Suppressor macrophage treated with lipopolysaccharide for 1 hour (primary cell): ENCODE measurements around the gene PTPRK.

Source experiments
- DNase-seq, 3 donors: peaks; one replicate each; pipeline ENCODE4 v3.0.0-alpha.2; 2020 to 2022

PTPRK gene

DNA sequence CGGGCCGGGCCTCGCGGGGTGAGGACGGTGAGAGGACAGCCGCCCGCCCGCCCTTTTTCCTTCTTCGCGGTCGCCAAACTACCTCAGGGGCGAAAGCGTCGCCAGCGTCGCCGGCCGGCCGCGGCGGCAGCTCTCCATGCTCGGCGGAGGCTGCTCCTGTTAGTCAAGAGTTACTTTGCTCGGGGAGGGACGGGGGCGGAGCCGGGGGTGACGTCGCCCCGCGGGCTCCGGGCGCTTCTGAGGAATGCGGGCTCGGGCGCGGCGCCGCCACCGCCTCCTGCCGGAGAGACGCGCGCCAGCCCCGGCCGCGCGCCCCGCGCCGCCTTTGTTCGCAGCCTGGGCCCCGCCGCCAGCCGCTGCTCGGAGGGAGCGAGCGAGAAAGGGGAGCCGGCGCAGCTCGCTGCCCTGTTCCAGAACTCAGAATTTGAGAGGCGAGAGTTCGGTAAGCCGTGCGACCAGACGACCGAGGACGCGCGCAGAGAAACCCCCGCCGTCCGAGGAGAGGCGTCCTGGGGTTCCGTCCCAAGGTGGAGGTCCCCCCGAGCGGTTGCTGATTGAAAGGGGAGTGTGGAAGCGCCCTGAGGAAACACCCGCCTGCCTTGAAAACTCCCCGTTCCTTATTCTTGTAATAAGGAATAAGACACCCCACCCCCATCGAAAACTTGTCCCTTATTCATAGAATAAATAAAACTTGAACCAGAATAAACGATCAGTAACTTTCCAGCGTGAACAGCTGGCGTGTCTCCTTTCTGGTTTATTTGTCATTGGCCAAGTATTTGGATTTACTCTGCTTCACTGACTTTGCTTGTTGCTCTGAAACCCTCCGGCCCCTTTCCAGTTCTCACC, at the start of gene PTPRK:
PTPRK (minus strand) TSS at position 164 of the 846 bp plus-strand sequence. CDS start 241 bp downstream, outside the sequence.
- DNase-seq, result peak; percentile 78 to 92 (median 82)

DNA sequence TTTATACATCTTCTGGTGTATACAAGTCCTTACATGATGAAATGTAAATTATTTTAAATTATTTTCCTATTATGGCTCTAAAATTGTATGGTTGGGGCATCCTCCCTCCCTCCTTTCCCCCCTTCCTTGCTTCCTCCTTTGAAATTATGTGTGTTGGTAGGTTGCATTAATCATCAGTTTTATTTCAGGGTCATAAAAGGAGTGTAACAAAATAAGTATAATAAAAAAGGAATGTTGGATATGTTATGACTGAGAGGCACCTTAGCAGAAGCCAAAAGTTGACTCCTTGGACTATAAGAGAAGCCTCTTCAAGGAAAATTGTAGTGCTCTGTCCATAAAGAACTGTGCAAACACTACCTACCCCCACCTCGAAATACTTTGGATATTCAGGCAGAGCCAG, 46.6 kb upstream of the PTPRK start:
- DNase-seq, result no peak

DNA sequence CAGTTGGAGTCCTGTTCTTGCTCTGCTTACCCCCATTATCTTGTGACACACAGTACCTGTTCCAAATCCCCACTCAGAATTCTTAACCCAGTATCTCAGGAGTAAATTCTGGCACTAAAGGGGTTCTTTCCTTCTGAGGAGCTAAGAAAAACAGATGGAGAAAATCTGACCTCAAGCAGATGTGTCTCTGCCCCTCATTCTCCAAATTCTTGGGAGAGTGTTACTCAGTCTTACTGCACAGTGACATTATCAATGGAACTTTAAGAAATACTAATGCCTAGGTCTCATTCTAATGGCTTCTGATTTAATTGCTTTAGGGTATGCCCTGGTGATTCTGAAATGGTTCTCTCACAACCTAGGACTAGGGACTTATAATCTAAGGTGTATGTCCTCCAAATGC, 40.6 kb upstream of the PTPRK start:
- DNase-seq, result no peak

DNA sequence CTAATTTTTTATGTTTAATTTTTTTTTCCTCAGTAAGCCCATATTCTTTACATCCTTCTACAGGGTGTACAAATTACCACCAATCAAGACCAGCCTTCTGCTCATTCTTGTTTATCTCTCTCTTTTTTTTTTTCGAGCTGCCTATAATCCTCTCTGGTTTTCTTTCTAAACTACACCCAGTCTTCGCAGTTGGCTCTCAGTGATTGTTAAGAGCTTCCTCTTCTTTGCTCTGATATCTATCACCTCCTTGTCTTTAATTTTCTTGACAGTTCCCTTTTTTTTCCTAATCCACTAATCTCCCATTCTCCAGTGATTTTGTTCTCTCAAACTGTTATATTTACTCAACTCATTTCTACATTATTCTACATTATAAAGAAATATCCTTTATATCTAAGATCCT, 38.5 kb upstream of the PTPRK start:
- no peak for DNase-seq

DNA sequence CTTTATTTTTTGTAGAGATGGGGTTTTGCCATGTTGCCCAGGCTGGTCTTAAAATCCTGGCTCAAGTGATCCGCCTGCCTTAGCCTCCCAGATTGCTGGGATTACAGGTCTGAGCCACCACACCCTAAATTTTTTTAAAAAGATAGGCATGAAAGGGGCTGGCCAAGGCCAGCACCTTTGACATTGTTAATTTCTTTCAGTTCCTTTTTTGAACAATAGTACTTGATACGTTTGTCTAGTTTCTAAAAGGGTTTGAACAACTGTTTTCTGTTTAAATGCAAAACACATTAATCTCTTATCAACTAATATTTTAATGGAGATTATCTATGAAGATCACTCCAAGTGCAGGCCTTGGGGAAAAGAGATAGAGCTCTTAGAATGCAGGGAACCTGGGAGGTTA, 37.6 kb upstream of the PTPRK start:
- DNase-seq, result no peak

DNA sequence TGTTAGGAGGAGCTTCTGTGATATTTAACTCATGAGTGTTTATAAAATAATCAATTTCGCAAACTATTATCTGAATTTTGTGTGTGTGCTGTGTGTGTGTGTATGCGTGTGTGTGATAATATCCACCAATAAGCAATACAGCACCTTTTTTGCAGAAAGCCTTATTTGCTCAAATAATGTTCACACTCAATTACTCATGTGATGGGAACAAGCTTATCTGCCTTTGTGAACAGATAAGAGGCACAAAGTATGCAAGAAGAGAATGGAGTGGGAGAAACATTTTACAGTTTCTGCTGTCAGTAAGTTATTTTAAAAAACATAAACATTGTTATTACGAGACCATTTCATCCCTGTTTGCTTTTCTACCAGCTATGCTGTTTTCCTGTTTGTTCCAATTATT, 36.7 kb upstream of the PTPRK start:
- no peak for DNase-seq

DNA sequence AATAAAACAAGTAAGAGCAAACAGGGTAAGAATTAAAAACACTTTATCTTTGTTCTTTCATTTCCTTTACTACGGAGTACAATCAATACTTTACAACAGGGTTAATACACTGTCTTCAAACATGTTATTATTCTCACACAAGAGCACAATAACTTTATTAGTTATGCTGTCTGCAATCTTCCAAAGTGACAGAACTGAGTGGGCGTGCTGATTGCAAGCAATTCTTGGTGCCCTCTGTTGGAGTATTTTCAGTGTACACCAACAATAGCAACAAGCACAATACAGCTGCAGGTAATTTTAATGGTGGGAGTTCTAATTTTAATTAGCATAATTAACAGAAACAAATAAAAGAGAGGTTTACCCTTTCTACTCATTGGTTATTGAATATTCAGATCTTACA, 33.9 kb upstream of the PTPRK start:
- no peak for DNase-seq

DNA sequence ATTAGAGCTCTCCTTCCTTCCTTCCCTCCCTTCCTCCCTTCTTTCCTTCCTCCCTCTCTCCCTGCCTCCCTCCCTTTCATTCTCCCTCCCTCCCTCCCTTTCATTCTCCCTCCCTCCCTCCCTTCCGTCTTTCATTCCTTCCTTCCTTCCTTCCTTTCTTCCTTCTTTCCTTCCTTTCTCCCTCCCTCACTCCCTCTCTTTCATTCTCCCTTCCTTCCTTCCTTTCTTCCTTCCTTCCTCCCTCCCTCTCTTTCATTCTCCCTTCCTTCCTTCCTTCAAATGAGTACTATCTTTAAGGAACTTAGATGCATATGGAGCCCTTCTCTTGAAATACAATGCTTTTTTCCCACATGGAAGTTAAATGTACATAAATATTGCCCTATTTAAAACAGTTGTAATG, 20.9 kb upstream of the PTPRK start:
- no peak for DNase-seq

DNA sequence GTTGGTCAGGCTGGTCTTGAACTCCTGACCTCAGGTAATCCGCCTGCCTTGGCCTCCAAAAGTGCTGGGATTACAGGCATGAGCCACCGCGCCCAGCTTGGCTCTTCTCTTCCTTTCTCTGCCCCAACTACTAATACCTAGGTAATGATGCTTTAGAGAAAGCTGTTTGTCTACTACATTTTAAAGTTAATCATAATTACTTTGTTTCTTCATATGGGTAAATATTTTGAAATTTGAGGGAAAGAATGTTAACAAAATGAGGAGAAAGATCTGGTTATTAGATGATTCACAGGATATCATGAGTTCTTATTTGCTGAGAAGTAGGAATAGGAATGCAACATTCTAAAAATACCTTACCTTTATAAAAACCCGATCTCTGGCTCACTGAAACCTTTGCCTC, 18.4 kb upstream of the PTPRK start:
- no peak for DNase-seq

DNA sequence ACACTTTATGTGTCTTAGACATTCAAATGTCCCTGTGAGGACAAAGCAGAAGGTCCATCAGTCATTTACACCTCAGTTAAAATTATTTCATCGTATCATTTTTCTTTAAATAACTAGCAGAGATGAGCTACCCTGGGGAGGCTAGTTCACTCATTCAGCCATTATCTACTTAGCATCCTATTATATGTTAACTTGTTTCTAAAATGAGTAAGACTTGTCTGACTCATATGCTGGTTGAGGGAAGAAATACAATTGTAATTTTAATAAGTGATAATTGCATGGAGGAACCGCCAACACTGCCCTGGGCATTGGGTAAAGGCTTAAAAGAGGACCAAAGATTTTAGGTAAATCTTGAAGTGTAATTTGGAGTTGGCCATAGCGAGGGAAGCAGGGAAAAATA, 12.4 kb upstream of the PTPRK start:
- DNase-seq, result no peak

DNA sequence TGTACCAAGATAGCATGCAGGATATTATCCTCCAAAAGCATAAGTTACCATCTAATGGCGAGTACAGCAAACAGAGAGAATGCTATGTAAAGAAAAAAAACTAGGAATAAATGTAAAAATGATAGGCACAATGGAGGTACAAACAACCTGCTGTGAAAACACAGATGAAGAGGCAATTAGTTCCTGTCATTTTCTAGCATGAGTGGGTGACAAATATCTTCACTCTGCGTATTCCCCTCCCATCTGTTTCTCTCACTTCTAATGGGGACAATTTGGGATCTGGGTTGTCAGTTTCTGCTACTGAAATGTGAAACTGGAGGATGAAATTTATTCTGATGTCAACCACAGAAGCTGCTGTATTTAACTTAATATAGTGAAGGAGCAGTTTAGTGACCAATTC, 11.7 kb upstream of the PTPRK start:
- no peak for DNase-seq

DNA sequence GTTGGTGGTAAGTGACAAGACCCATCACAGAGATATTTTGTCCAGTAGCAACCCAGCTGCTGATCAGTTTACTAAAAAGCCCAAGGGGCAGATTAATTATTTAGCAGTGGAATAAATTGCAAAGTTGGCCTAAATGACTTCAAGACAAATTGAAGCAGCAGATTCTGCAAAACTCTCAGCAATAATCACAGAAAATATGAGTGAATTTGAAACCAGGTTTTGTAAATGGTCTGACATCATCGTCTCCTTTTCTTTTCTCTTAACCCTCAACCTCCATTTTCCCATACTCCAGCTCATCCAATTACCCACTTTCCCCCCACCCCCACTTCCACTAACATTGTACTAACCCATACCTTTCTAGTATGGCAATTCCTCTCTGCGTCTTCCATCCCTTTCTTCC, 11.3 kb upstream of the PTPRK start:
- no peak for DNase-seq

DNA sequence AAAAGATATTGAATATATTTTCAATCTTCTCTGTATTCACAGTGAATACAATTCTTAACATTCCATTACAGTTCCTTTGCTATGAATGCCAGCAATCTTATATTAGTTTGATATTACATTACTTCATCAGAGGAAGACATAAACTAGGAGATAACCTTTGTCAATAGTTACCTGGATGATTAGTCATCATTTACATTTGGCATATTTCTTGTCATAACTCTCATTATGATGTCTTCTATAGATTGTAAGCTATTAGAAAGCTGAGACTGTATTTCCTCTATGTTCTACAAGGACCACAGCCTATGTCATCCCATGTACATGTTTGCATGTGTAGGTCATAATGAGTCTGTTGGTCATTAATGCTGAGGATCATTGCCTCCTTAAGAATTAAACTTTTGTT, 7.8 kb upstream of the PTPRK start:
- no peak for DNase-seq

DNA sequence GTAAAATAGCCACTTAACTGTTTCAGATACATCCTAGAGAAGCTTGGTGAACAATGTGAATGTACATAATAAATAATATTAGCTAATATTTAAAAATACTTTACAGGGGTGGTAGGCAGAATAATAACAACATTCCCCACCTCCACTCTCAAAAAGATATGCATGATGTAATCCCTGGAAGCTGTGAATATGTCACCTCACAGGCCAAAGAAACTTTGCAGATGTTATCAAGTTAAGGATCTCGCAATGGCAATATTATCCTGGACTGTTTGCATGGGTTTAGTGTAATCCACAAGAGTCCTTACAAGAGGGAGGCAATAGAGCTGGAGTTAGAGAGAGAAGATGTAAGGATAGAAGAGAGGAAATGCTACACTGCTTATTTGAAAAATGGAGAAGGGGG, 7.0 kb upstream of the PTPRK start:
- DNase-seq, result no peak

DNA sequence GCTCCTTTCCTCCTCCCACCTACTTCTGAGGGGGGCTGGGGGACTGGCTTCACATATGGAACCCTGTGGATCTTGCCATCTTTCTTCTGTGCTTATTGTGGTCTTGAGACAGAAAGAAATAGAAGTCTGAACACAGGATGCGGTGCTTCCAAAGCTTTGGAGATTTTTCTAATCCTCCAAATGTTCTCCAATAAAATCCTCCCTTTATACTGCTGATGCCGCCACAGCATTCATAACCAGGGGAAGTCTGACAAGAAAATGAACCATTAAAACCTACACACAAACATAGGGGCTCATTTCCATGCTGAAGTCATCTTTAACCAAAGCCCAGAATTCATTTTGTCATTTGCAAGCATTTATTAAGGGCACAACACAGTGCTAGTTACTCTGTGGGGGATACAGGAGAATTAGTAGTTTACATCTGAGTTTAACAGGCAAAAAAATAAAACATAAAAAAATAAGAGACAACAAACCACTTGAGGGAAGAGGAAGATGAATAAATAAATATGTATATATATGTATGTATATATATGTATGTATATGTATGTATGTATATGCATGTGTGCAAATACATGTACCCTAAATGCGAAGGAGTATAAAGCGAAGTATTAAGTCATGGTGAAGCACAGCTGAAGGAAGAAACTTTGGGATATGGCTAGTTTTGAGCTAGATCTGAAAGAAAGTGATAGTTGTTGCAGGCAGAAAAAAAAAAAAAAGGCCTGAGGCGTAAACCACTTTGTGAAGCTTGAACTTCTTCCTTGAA, 5.9 kb upstream of the PTPRK start:
- no peak for DNase-seq

DNA sequence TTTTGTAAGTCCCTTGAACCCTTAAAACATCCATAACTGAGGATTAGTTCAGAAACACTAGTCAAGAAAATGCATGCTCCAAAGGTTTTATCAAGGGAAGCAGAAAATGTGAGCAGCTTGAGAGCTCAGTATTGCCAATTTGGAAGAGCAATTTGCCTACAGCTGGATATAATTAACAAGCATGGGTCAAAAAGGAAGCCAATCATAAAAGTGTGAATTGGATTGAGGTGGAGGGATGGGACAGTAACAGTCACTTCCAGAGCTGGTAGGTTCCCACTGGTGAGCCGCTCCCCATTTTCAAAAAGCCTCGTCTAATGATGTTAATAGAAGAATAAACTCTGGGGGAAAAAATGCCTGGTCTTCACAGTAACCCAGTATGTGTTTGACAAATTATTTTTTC, 5.0 kb upstream of the PTPRK start:
- no peak for DNase-seq

DNA sequence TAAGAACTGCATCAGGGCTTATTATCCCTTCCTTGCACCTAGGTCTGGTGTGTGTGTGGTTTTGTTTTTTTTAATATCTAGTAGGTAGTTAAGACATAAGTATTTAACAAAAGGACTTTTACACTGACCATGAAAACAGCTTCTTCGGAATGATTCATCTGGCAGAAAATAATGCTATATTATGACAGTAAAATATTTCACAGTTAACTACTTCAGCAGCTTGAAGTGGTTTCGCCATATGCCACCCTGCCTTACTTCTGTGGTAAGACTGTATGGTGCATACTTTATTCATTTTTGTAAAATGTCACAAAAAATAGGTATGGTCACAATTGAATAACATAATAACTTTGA, 858 bp upstream of the PTPRK start:
- no peak for DNase-seq

DNA sequence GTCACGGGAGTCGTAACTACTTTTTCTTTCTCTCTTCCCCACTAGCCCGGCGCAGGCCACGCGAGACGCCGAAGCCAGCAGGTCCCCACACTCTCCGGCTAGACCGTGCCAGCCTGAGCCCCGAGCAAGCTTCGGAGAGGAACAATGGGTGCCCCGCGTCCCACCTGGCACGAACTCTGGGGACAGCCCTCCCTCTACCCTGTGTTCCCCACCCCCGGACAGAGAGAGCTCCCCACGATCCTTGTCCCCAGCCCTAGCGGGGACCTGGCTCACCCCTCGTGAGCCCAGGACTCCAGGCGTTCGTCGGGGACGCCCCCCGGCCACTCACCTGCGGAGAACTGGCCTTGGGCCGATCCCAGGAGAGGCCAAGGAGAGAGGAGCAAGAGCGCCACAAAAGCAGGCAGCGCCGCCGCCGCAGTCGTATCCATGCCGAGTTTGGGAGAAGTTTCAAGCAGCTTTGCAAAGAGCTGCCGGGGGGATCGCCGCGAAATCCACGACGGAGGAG, 416 bp downstream of the PTPRK start:
- DNase-seq, result no peak

DNA sequence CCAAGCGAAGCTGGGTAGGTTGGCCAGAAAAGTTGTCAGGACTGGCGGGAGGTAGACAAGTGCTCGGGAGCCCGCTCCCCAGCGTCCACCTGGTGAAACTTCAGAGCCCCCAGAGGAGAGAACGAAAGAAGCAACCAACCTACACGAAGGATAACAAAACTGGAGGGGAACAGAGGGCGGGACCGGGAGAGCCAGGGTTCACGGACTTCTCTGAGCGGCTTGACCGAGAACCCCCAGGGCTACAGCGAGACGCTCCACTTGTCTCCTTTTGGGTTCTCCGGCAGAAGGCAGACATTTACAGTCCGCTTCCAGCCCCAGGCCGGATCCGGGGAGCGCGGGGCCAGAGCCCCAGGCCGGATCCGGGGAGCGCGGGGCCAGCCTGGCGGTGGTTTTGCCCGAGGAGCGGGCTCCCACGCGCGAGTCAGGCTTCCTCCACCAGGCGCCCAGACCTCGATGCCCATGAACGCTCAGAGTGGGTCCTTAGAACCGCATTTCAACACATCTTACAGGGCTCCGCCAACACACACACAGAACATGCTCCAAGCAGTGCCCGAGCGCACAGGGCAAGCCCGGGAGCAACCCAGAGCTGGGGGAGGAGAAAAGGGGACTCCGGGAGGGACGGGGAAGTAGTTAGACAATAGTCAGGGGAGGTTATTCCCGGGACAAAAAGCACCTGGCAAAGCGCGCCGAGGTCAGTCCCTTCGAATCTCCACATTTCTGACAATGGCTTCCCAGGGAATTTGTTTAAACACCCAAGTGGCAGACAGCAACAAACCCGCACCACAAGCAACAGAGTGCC, 1.1 kb downstream of the PTPRK start:
- DNase-seq, result peak; percentile 28 to 49 (median 36)

DNA sequence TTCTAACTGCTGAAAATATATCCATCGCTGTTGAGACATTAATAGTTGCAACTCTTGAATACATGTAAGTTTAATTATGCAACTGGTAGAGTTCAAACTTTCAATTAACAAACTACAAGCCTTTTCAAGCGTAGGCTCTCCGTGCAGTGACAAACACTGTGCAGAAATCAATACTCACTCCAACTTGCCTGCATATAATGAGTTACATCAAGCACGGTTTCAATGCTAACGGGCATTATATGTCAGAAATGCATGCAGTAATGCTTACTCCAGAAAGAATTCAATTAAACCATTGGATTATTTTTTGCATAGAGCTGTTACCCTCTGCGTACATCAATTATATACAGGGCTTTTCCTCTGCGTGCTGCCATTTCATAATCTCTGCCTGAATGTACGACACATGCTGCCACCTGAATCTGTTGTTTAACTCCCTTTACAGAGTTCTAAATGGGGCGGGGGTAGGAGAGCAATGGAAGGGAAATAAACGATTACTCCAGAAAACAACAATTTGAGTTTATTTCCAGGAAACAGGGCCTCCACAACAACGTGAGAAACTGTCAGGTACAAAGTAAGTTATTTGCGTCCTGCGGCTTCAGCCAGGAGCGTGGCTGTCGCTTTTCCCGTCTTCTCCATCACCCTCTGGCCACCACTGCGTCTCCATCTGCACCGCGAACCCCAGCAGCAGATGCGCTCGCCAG, 1.8 kb downstream of the PTPRK start:
- no peak for DNase-seq

DNA sequence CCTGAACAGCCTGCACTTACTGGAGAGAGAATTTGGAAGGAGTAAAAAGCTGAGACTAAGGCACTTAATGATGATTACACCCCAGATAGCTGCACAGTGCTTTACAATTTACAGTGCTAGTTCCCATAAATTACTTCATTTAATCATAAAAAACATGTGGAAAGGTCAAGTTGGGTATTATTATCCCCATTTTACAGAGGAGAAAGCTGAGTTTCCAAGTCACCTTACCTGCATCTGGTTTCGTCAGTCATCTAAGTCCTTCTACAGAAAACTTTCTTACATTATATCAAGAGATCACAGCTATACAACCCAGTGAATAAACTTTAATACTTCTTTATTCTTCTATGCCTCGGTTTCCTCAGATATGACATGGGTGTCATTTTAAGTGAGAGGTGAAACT, 3.3 kb downstream of the PTPRK start:
- DNase-seq, result no peak

DNA sequence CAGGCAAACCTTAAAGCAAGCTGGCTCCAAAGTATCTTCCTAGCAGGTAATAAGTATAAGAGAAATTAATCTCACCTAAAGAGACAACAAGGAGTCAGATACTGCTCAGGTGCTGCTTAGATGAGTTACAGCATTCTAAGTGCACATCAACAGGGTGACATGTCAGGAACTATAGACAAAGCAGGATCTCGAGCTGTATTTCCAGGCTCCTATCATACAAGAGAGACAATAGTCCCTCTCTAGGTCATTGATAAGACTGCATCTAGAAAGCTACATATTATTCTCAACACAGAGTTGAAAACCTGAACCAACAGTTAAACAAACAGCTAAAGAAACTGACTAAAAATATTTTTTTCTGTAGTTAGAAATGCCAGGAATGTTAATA, 3.9 kb downstream of the PTPRK start:
- no peak for DNase-seq
